IPS-15b (cell line): Measurements from ENCODE around the gene TARDBP.
A peak's percentile ranks its signal among the peaks of the same experiment; 100 is the strongest.
"Not testable (repeated sequence)": the region's sequence is repeated elsewhere in the genome, so short reads cannot be mapped to it uniquely, and the experiment has no call there.

Experiments used
- H3K27me3 ChIP-seq: one replicate; pipeline ENCODE4 v1.6.1; 2013; ENCODE audit warnings: low read length; ENCODE audit not compliant: control insufficient read depth, insufficient read depth
- H3K36me3 ChIP-seq: one replicate; pipeline ENCODE4 v1.6.1; 2013; ENCODE audit warnings: low read length; ENCODE audit not compliant: control insufficient read depth, insufficient read depth
- H3K4me1 ChIP-seq: one replicate; pipeline ENCODE4 v1.6.1; 2013; ENCODE audit warnings: mild to moderate bottlenecking, low read length; ENCODE audit not compliant: control insufficient read depth, insufficient read depth
- H3K4me3 ChIP-seq: one replicate; pipeline ENCODE4 v1.5.1; 2013; ENCODE audit warnings: low read depth, low read length
- H3K9ac ChIP-seq: one replicate; pipeline ENCODE4 v1.6.1; 2013; ENCODE audit warnings: low read depth, mild to moderate bottlenecking, low read length
- H3K9me3 ChIP-seq: one replicate; pipeline ENCODE4 v1.6.1; 2013; ENCODE audit warnings: mild to moderate bottlenecking, low read length; ENCODE audit not compliant: control insufficient read depth, insufficient read depth

Gene TARDBP

DNA sequence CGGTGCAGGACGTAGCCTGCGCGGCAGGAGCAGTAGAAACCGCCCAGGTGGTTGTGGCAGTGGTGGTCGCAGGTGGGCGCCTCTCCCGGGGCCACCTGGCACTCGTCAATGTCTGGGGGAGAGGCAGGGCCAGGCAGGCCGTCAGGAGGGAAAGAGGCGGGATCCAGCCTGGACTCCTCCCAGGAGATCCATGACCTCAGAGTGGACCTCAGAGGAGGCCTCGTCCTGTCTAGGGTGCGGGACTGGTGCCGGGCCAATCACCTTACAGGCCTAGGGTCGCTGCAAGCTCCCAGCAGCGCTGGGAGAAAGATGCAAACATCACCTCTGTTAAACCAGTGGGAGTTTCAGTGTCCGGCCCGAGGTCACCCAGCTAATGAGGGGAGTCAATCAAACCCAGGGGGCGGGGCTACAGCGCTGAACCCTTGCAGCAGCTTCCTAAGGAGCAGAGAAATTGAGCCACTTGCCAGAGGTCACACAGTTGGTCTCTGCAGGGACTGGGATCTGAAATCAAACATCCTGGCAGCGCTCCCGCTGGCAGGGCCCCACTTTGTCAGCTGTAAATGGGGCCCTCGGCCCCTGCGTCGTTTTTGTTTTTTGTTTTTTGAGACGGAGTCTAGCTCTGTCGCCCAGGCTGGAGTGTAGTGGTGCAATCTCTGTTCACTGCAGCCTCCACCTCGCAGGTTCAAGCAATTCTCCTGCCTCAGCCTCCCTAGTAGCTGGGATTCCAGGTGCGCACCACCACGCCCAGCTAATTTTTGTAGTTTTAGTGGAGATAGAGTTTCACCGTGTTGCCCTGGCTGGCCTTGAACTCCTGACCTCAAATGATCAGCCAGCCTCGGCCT is 33.2 kb downstream of the TARDBP start:
- no peaks in the 10 kb centered on the region for H3K36me3 ChIP-seq
- H3K4me3 ChIP-seq: no peak overlapping the region
- H3K9ac ChIP-seq: no peak overlapping the region
- H3K4me1 ChIP-seq: no peaks in the 10 kb centered on the region
- H3K27me3 ChIP-seq: no peaks in the 10 kb centered on the region
- H3K9me3 ChIP-seq: no peaks in the 10 kb centered on the region

DNA sequence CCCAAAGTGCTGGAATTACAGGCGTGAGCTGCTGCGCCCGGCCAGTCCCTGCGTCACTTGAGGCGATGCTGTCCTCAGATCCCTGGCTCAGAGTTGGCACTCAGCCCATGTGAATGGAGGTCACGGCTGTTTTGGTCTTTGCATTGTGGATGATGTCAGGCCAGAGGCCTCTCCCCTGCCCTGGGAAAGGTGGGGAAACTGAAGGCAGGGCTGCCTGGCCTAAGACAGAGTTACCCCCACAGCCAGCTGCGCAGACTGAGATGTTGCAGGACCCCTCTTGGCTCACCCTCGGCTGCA is 33.8 kb downstream of the TARDBP start:
- Histone ChIP-seq H3K9me3 (no peaks in the 10 kb centered on the region), H3K27me3 (no peaks in the 10 kb centered on the region), H3K9ac (no peak overlapping the region), H3K36me3 (no peaks in the 10 kb centered on the region), H3K4me3 (no peak overlapping the region), H3K4me1 (no peaks in the 10 kb centered on the region)

- peaks cover under 1% of the 10 kb centered on the region for H3K4me1 ChIP-seq
- no peaks in the 10 kb centered on the region for H3K9me3 ChIP-seq
- no peaks in the 10 kb centered on the region for H3K36me3 ChIP-seq
- H3K4me3 ChIP-seq: no peak within 1 kb of the TSS
- H3K27me3 ChIP-seq: no peaks in the 10 kb centered on the region
- H3K9ac ChIP-seq: no peak within 1 kb of the TSS
Observed at GRCh38 chr1:11046625-11047365, 34.3 kb downstream of the TARDBP start, which contains the start of gene MASP2. Gene MASP2 (minus strand): TSS chr1:11047239. CDS start chr1:11047207, 32 bp downstream.

GRCh38 chr1:11051121-11051520 is 38.7 kb downstream of the TARDBP start:
- not testable (repeated sequence) for H3K27me3 ChIP-seq, H3K36me3 ChIP-seq, H3K4me3 ChIP-seq, H3K9me3 ChIP-seq, H3K9ac ChIP-seq, H3K4me1 ChIP-seq

DNA sequence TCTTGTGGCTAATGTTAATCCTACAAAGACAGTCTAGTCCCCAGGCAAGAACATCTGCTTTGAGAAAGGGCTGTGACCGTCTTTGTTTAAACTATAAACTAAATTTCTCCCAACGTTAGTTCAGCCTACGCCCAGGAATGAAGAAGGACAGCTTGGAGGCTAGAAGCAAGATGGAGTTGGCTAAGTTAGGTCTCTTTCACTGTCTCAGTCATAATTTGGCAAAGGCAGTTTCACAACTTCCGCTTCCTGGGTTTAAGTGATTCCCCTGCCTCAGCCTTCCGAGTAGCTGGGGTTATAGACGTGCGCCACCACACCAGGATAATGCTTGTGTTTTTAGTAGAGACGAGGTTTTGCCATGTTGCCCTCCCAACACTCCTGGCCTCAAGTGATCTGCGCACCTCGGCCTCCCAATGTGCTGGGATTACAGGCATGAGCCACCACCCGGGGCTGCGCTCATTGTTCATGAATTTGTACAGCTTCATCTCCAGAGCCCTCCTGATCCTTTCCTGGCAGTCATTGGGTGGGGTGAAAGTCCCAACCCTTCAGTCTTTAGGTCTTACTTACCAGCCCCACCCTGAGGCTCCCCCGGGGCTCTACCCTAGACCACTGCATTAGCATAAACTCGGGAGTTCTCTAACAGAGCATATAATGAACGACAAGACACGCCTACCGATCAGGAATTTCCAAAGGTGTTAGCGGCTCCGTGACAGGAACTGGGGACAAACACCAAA is 39.5 kb downstream of the TARDBP start:
- peak overlapping the region; percentile 5 for H3K4me3 ChIP-seq
- no peaks in the 10 kb centered on the region for H3K9me3 ChIP-seq
- H3K36me3 ChIP-seq: peaks cover 15% of the 10 kb centered on the region
- no peak overlapping the region for H3K9ac ChIP-seq
- no peaks in the 10 kb centered on the region for H3K27me3 ChIP-seq
- H3K4me1 ChIP-seq: peaks cover 8% of the 10 kb centered on the region

GRCh38 chr1:11052839-11053757 is 40.6 kb downstream of the TARDBP start:
- Histone ChIP-seq H3K9ac (no peak overlapping the region), H3K4me1 (peaks cover 8% of the 10 kb centered on the region), H3K4me3 (peak overlapping the region; percentile 5)

GRCh38 chr1:11053758-11054137 is 41.3 kb downstream of the TARDBP start:
- no peak overlapping the region for H3K9ac ChIP-seq
- peaks cover 8% of the 10 kb centered on the region for H3K4me1 ChIP-seq
- H3K9me3 ChIP-seq: no peaks in the 10 kb centered on the region
- H3K4me3 ChIP-seq: no peak overlapping the region
- H3K27me3 ChIP-seq: no peaks in the 10 kb centered on the region
- H3K36me3 ChIP-seq: peaks cover 20% of the 10 kb centered on the region

More at GRCh38 chr1:11052839-11053757, 40.6 kb downstream of the TARDBP start:
- H3K9me3 ChIP-seq: no peaks in the 10 kb centered on the region
- no peaks in the 10 kb centered on the region for H3K27me3 ChIP-seq
- H3K36me3 ChIP-seq: peaks cover 19% of the 10 kb centered on the region

DNA sequence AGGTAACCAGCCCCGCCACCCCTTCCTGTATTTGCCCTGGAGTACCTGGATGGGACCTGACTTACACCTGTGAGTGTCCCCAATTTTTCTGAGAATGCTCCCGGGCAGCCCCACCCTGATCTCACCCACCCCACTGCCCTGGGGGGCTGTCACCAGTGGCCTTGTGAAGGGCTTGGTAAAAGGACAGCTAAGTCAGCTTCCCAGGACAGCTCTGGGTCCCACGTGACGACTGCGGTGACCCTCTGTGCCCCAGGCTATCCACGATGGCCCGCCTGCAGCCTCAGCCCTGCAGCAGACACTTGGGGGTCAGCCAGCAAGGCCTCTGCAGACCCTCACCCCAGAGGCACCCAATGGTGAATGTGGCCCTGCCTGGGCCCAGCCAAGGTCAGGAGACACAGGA is 41.7 kb downstream of the TARDBP start:
- Histone ChIP-seq H3K9me3 (no peaks in the 10 kb centered on the region), H3K4me1 (peaks cover 8% of the 10 kb centered on the region), H3K9ac (no peak overlapping the region), H3K27me3 (no peaks in the 10 kb centered on the region), H3K36me3 (peaks cover 20% of the 10 kb centered on the region), H3K4me3 (no peak overlapping the region)

GRCh38 chr1:11054666-11055065 is 42.2 kb downstream of the TARDBP start:
- Histone ChIP-seq H3K4me1 (peaks cover 8% of the 10 kb centered on the region), H3K36me3 (peaks cover 20% of the 10 kb centered on the region), H3K9me3 (no peaks in the 10 kb centered on the region), H3K4me3 (no peak overlapping the region), H3K27me3 (no peaks in the 10 kb centered on the region), H3K9ac (no peak overlapping the region)

GRCh38 chr1:11055676-11056075 is 43.2 kb downstream of the TARDBP start:
- H3K9ac ChIP-seq: no peak overlapping the region
- peaks cover 8% of the 10 kb centered on the region for H3K4me1 ChIP-seq
- H3K27me3 ChIP-seq: no peaks in the 10 kb centered on the region
- no peaks in the 10 kb centered on the region for H3K9me3 ChIP-seq
- H3K36me3 ChIP-seq: peaks cover 20% of the 10 kb centered on the region
- no peak overlapping the region for H3K4me3 ChIP-seq

DNA sequence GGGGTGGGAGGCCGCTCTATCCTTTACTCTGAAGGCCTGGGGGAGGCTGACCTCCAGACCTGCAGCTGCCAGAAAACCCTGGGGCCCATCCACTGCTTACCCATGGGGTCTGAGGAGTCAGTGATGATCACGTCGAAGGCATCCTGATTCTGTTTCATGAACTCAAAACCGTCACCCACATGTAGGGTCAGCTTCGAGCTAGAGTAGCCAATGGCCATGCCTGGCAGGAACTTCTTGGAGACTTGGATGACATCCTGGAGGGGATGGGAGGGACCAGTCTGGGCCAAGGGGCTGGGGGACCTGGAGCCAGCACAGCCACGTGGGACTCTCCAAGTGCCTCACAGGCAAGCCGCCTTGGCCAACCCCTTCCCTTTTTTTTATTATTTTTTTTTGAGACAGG is 44.0 kb downstream of the TARDBP start:
- no peaks in the 10 kb centered on the region for H3K9me3 ChIP-seq
- no peaks in the 10 kb centered on the region for H3K27me3 ChIP-seq
- peaks cover 10% of the 10 kb centered on the region for H3K4me1 ChIP-seq
- H3K36me3 ChIP-seq: peaks cover 20% of the 10 kb centered on the region
- H3K4me3 ChIP-seq: no peak overlapping the region
- H3K9ac ChIP-seq: no peak overlapping the region
